Calu3 (cell line): ENCODE measurements around the gene BEND5. TPM values are rescaled to one million over a fixed set of nuclear protein-coding genes. Genes with fewer than 3 reads are reported as not detected.

Source experiments
- BruUV-seq: library from RNA; stranded (reverse); fragments of 400-500 nt; replicated peaks from 2 replicates; lab custom pipeline; 2021; lab: Mats Ljungman, UMichigan
- CTCF ChIA-PET: fragments of 300-600 bp; sonication (Branson Sonifier 250); formaldehyde crosslinking; loops from one replicate; lab custom pipeline; 2022; ENCODE audit warnings: antibody characterized with exemption; lab: Charles Lee
- DNase-seq: peaks from one replicate; pipeline ENCODE4 v3.0.0; 2022
- H3K27ac Mint-ChIP-seq: one replicate; pipeline ENCODE4 v1.8.0; 2022; ENCODE audit warnings: mixed read lengths; ENCODE audit not compliant: unreplicated experiment
- H3K27me3 Mint-ChIP-seq: one replicate; pipeline ENCODE4 v1.8.0; 2022; ENCODE audit warnings: mixed read lengths; ENCODE audit not compliant: unreplicated experiment
- H3K36me3 Mint-ChIP-seq: one replicate; pipeline ENCODE4 v1.8.0; 2022; ENCODE audit warnings: mild to moderate bottlenecking, moderate library complexity, mixed read lengths; ENCODE audit not compliant: insufficient read depth, unreplicated experiment
- H3K4me1 Mint-ChIP-seq: one replicate; pipeline ENCODE4 v1.8.0; 2022; ENCODE audit warnings: mild to moderate bottlenecking, low read depth, mixed read lengths; ENCODE audit not compliant: unreplicated experiment
- H3K4me3 Mint-ChIP-seq: one replicate; pipeline ENCODE4 v1.8.0; 2022; ENCODE audit warnings: mild to moderate bottlenecking, low read depth, moderate library complexity, mixed read lengths; ENCODE audit not compliant: unreplicated experiment
- H3K9me3 Mint-ChIP-seq: one replicate; pipeline ENCODE4 v1.8.0; 2022; ENCODE audit warnings: low read depth, mixed read lengths; ENCODE audit not compliant: unreplicated experiment
- CTCF ChIP-seq: fragments of 200-600 bp; IDR thresholded peaks from one replicate; pipeline ENCODE4 v1.8.0; 2022; ENCODE audit warnings: antibody characterized with exemption; ENCODE audit not compliant: unreplicated experiment
- intact Hi-C: fragments of 100-400 bp; cut with micrococcal nuclease; formaldehyde crosslinking; loops from one replicate; pipeline ENCODE4 v1.10.0; 2022; ENCODE audit not compliant: unreplicated experiment
- total RNA-seq: library from RNA; stranded (reverse); gene quantifications from 2 replicates; pipeline ENCODE4 v1.2.3, GENCODE V29; 2022

BEND5 gene
- total RNA-seq, 1 experiment from 2014 or later: 0.87 TPM

GRCh38 chr1:48760857-48761256 lies 15.8 kb downstream of the BEND5 start:
- no peak overlapping the region for H3K4me3 Mint-ChIP-seq
- H3K9me3 Mint-ChIP-seq: peaks cover 3% of the 10 kb centered on the region
- H3K36me3 Mint-ChIP-seq: no peaks in the 10 kb centered on the region
- intact Hi-C loops: no loop called here
- CTCF ChIA-PET: no interaction called here
- BruUV-seq: no TSS peak
- DNase-seq: no peak
- H3K4me1 Mint-ChIP-seq: no peaks in the 10 kb centered on the region
- TF ChIP-seq CTCF: no peak
- H3K27ac Mint-ChIP-seq: no peak overlapping the region
- H3K27me3 Mint-ChIP-seq: peaks cover 30% of the 10 kb centered on the region

- BruUV-seq: no TSS peak
These were observed 17.7 kb downstream of the BEND5 start for GRCh38 chr1:48758976-48759375.

GRCh38 chr1:48757363-48757762 lies 19.3 kb downstream of the BEND5 start:
- CTCF ChIA-PET: no interaction called here
- H3K27me3 Mint-ChIP-seq: peaks cover 31% of the 10 kb centered on the region
- intact Hi-C loops: no loop called here
- no peaks in the 10 kb centered on the region for H3K36me3 Mint-ChIP-seq
- H3K27ac Mint-ChIP-seq: no peak overlapping the region
- H3K9me3 Mint-ChIP-seq: no peaks in the 10 kb centered on the region
- no peak for DNase-seq
- no TSS peak for BruUV-seq
- no peak for TF ChIP-seq CTCF
- no peak overlapping the region for H3K4me3 Mint-ChIP-seq
- no peaks in the 10 kb centered on the region for H3K4me1 Mint-ChIP-seq

More at GRCh38 chr1:48758976-48759375, 17.7 kb downstream of the BEND5 start:
- Mint-ChIP-seq H3K36me3 (no peaks in the 10 kb centered on the region), H3K4me3 (no peak overlapping the region), H3K4me1 (no peaks in the 10 kb centered on the region), H3K9me3 (no peaks in the 10 kb centered on the region), H3K27ac (no peak overlapping the region), H3K27me3 (peaks cover 31% of the 10 kb centered on the region)
- intact Hi-C loops: no loop called here
- TF ChIP-seq CTCF: no peak
- CTCF ChIA-PET: no interaction called here
- no peak for DNase-seq

- CTCF ChIA-PET: no interaction called here
- Mint-ChIP-seq H3K4me3 (no peak overlapping the region), H3K27me3 (peaks cover 31% of the 10 kb centered on the region), H3K9me3 (no peaks in the 10 kb centered on the region), H3K4me1 (no peaks in the 10 kb centered on the region), H3K27ac (no peak overlapping the region), H3K36me3 (no peaks in the 10 kb centered on the region)
- TF ChIP-seq CTCF: no peak
- DNase-seq: no peak
- BruUV-seq: no TSS peak
- intact Hi-C loops: no loop called here
These were observed 19.9 kb downstream of the BEND5 start for GRCh38 chr1:48756683-48757316.
